Central memory CD8-positive, alpha-beta T cell (primary cell): ENCODE data around the gene DST.

ENCODE experiments used
- ATAC-seq: fragments of 150-1000 bp; cut with Tn5 transposase; replicated peaks from 2 replicates; pipeline ENCODE4 v1.10.0; 2022; ENCODE audit warnings: mild to moderate bottlenecking, moderate FRiP score, moderate number of reproducible peaks; ENCODE audit not compliant: poor library complexity, severe bottlenecking; ENCODE audit errors: extremely low read depth
- DNase-seq, 2 donors: peaks; one replicate each; pipeline ENCODE4 v3.0.0; 2021; ENCODE audit warnings: low spot score in 2 of 2
- H3K27ac Mint-ChIP-seq: one replicate; pipeline ENCODE4 v1.8.0; 2022; ENCODE audit warnings: low read depth, mild to moderate bottlenecking, moderate library complexity, mixed read lengths
- H3K27me3 Mint-ChIP-seq: one replicate; pipeline ENCODE4 v1.8.0; 2022; ENCODE audit warnings: mixed read lengths
- H3K36me3 Mint-ChIP-seq: one replicate; pipeline ENCODE4 v1.8.0; 2022; ENCODE audit warnings: mild to moderate bottlenecking, moderate library complexity, mixed read lengths; ENCODE audit not compliant: insufficient read depth
- H3K4me1 Mint-ChIP-seq: one replicate; pipeline ENCODE4 v1.8.0; 2022; ENCODE audit warnings: mixed read lengths
- H3K4me3 Mint-ChIP-seq: one replicate; pipeline ENCODE4 v1.8.0; 2022; ENCODE audit warnings: mild to moderate bottlenecking, moderate library complexity, mixed read lengths
- H3K9me3 Mint-ChIP-seq: one replicate; pipeline ENCODE4 v1.8.0; 2022; ENCODE audit warnings: mixed read lengths

DST gene

GRCh38 chr6:56642366-56643261, at the start of gene DST:
DST (minus strand) TSS chr6:56642889.
- DNase-seq (no peak), ATAC-seq (no peak)
- Mint-ChIP-seq H3K4me1 (no peaks in the 10 kb centered on the region), H3K4me3 (no peak within 1 kb of the TSS), H3K27me3 (no peaks in the 10 kb centered on the region), H3K36me3 (no peaks in the 10 kb centered on the region), H3K27ac (no peak within 1 kb of the TSS), H3K9me3 (no peaks in the 10 kb centered on the region)

- H3K27ac Mint-ChIP-seq, result no peak overlapping the region
- H3K9me3 Mint-ChIP-seq, result peaks cover 6% of the 10 kb centered on the region
- no peak for ATAC-seq
- H3K27me3 Mint-ChIP-seq, result peaks cover 10% of the 10 kb centered on the region
- H3K4me1 Mint-ChIP-seq, result no peaks in the 10 kb centered on the region
- no peak for DNase-seq
- H3K4me3 Mint-ChIP-seq, result no peak overlapping the region
- H3K36me3 Mint-ChIP-seq, result no peaks in the 10 kb centered on the region
Observed at GRCh38 chr6:56691814-56692213, 49.1 kb upstream of the DST start.

- ATAC-seq (no peak), DNase-seq (no peak)
- Mint-ChIP-seq H3K4me3 (no peak overlapping the region), H3K27me3 (peaks cover 10% of the 10 kb centered on the region), H3K4me1 (no peaks in the 10 kb centered on the region), H3K27ac (no peak overlapping the region), H3K9me3 (peaks cover 6% of the 10 kb centered on the region), H3K36me3 (no peaks in the 10 kb centered on the region)
Observed at GRCh38 chr6:56691286-56691595, 48.6 kb upstream of the DST start.

- no peaks in the 10 kb centered on the region for H3K36me3 Mint-ChIP-seq
- no peak overlapping the region for H3K27ac Mint-ChIP-seq
- H3K27me3 Mint-ChIP-seq, result peaks cover 10% of the 10 kb centered on the region
- H3K4me3 Mint-ChIP-seq, result no peak overlapping the region
- DNase-seq, result no peak
- peaks cover 6% of the 10 kb centered on the region for H3K9me3 Mint-ChIP-seq
- no peaks in the 10 kb centered on the region for H3K4me1 Mint-ChIP-seq
- ATAC-seq, result no peak
Observed at GRCh38 chr6:56690519-56691285, 48.0 kb upstream of the DST start.

- DNase-seq (no peak), ATAC-seq (no peak)
- no peaks in the 10 kb centered on the region for H3K4me1 Mint-ChIP-seq
- no peak overlapping the region for H3K4me3 Mint-ChIP-seq
- no peaks in the 10 kb centered on the region for H3K9me3 Mint-ChIP-seq
- H3K27ac Mint-ChIP-seq, result no peak overlapping the region
- H3K36me3 Mint-ChIP-seq, result no peaks in the 10 kb centered on the region
- peaks cover 10% of the 10 kb centered on the region for H3K27me3 Mint-ChIP-seq
Observed at GRCh38 chr6:56689663-56690062, 47.0 kb upstream of the DST start.

DNA sequence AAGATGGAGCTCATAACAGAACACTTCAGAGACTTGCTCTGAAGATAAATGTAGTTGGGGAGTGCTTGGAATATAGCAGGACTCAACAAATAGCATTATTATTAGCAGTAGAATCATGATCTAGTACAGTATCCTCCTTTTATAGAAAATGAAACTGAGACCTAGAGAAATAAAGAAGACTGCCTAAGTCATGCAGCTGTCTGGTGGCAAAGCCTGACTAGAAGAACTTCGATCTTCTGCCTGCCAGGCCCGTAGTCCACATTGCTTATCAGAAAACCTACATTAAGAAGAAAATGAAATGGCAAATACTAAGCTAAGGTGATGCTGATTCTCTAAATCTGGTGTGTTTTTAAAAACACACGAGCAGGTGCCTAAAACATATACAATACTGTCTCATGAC, 46.4 kb upstream of the DST start:
- no peaks in the 10 kb centered on the region for H3K9me3 Mint-ChIP-seq
- H3K36me3 Mint-ChIP-seq, result no peaks in the 10 kb centered on the region
- no peak for ATAC-seq
- H3K27me3 Mint-ChIP-seq, result peaks cover 10% of the 10 kb centered on the region
- no peak overlapping the region for H3K4me3 Mint-ChIP-seq
- no peaks in the 10 kb centered on the region for H3K4me1 Mint-ChIP-seq
- no peak for DNase-seq
- H3K27ac Mint-ChIP-seq, result no peak overlapping the region

GRCh38 chr6:56688521-56688920, 45.8 kb upstream of the DST start:
- Mint-ChIP-seq H3K9me3 (no peaks in the 10 kb centered on the region), H3K4me3 (no peak overlapping the region), H3K4me1 (no peaks in the 10 kb centered on the region), H3K27ac (no peak overlapping the region), H3K36me3 (no peaks in the 10 kb centered on the region), H3K27me3 (peaks cover 10% of the 10 kb centered on the region)
- no peak for DNase-seq
- no peak for ATAC-seq

- no peak for DNase-seq
- Mint-ChIP-seq H3K9me3 (no peaks in the 10 kb centered on the region), H3K27ac (no peak overlapping the region), H3K27me3 (peaks cover 10% of the 10 kb centered on the region), H3K36me3 (no peaks in the 10 kb centered on the region), H3K4me1 (no peaks in the 10 kb centered on the region), H3K4me3 (no peak overlapping the region)
- ATAC-seq, result no peak
Observed at GRCh38 chr6:56687551-56687950, 44.9 kb upstream of the DST start.

GRCh38 chr6:56686429-56686828, 43.7 kb upstream of the DST start:
- no peak overlapping the region for H3K4me3 Mint-ChIP-seq
- no peaks in the 10 kb centered on the region for H3K36me3 Mint-ChIP-seq
- no peak overlapping the region for H3K27ac Mint-ChIP-seq
- DNase-seq (no peak), ATAC-seq (no peak)
- H3K4me1 Mint-ChIP-seq, result no peaks in the 10 kb centered on the region
- peaks cover 10% of the 10 kb centered on the region for H3K27me3 Mint-ChIP-seq
- no peaks in the 10 kb centered on the region for H3K9me3 Mint-ChIP-seq

- no peaks in the 10 kb centered on the region for H3K36me3 Mint-ChIP-seq
- no peaks in the 10 kb centered on the region for H3K4me1 Mint-ChIP-seq
- H3K27me3 Mint-ChIP-seq, result peaks cover 10% of the 10 kb centered on the region
- H3K27ac Mint-ChIP-seq, result no peak overlapping the region
- H3K4me3 Mint-ChIP-seq, result no peak overlapping the region
- ATAC-seq, result no peak
- no peak for DNase-seq
- no peaks in the 10 kb centered on the region for H3K9me3 Mint-ChIP-seq
Observed at GRCh38 chr6:56685994-56686393, 43.3 kb upstream of the DST start.

- Mint-ChIP-seq H3K4me1 (no peaks in the 10 kb centered on the region), H3K27ac (no peak overlapping the region), H3K36me3 (no peaks in the 10 kb centered on the region), H3K4me3 (no peak overlapping the region), H3K27me3 (peaks cover 10% of the 10 kb centered on the region), H3K9me3 (no peaks in the 10 kb centered on the region)
- no peak for ATAC-seq
- DNase-seq, result no peak
Observed at GRCh38 chr6:56685102-56685733, 42.5 kb upstream of the DST start.

DNA sequence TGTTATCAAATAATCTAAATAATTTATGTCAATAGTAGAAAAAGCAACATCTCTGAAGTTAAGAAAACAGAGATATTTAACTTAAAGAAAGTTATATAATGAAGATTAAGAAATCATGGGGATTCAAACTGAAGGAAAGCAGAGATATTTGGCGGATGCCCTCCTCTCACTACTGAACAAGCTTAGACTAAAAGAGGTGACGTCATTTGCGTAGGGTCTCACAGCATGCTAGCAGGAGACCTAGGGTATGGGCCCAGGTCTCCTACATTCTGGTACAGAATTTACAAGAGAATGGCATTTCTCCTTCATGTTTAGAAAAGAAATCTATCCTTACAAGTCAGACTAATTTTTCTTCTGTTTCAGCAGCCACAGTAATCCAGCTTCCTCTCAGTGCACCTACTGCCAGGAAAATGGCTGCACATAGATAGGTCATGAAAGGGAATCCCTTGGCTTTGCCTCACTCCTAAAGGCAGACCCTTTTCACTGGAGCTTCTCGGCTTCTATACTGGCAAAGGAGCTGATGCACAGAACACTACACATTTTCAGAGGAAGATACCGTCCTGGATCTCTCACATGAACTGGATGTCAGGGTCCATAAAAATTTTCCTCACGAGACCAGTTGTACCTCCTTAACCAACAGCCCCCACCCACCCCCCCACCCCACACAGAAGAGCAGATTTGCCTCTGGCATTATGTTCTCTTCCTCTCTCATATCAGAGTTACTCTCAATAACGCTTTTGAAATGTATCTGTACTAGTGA, 41.8 kb upstream of the DST start:
- peaks cover 10% of the 10 kb centered on the region for H3K27me3 Mint-ChIP-seq
- DNase-seq, result no peak
- no peak overlapping the region for H3K4me3 Mint-ChIP-seq
- no peak overlapping the region for H3K27ac Mint-ChIP-seq
- no peaks in the 10 kb centered on the region for H3K36me3 Mint-ChIP-seq
- ATAC-seq, result no peak
- no peaks in the 10 kb centered on the region for H3K9me3 Mint-ChIP-seq
- no peaks in the 10 kb centered on the region for H3K4me1 Mint-ChIP-seq
